Epithelial cell of esophagus (primary cell): ENCODE results near the gene SH2D4B.

ENCODE experiments used
- DNase-seq: peaks from one replicate; pipeline ENCODE4 v3.0.0; 2010; ENCODE audit warnings: low read depth
- H3K4me3 ChIP-seq: 2 replicates; pipeline ENCODE4 v1.5.1; 2011; ENCODE audit warnings: mild to moderate bottlenecking, low read length, control low read depth
- CTCF ChIP-seq: IDR thresholded peaks from 2 replicates; pipeline ENCODE4 v1.5.1; 2011; ENCODE audit warnings: low read depth, mild to moderate bottlenecking, low read length, control low read depth, inconsistent platforms; ENCODE audit not compliant: insufficient read depth; ENCODE audit errors: missing control alignments

SH2D4B gene

GRCh38 chr10:80670774-80671173, 133.1 kb downstream of the SH2D4B start:
- TF ChIP-seq CTCF: no peak
- H3K4me3 ChIP-seq: no peak overlapping the region
- no peak for DNase-seq

- no peak overlapping the region for H3K4me3 ChIP-seq
- no peak for DNase-seq
- TF ChIP-seq CTCF: no peak
Measured at GRCh38 chr10:80671847-80672246, 134.1 kb downstream of the SH2D4B start.

DNA sequence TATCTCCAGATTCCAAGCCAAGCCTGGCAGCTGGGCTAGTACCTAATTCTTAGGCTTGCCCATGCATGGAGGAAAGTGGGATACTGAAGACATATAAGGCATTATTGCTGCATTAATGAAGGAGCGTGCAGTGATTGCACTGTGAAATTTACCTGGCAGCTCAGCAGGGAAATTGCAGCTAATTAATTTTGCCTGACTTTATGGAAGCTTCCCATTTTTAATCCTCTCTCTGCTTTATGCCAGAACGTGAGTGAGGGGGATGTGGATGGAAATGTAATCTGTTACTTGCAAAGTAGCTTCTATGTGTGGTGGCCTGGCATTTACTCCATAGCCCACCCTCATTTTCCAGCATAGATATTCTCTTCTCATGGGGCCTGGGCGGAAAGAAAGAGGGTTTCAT, 134.9 kb downstream of the SH2D4B start:
- TF ChIP-seq CTCF: no peak
- no peak for DNase-seq

DNA sequence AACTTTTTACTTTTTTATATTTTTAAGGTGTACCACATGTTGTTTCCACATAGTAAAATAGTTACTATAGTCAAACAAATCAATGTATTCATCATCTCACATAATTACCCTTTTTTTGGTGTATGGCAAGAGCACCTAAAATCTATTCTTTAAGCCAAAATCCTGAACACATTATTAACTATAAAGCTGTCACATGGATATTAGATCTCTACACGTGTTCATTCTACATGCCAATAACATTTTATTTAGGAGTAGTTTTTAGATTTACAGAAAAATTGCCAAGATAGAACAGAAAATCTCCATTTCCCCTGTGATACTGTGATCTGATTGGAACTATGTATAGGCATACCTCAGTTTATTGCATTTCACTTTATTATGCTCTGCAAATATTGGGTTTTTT, 137.1 kb downstream of the SH2D4B start:
- no peak for DNase-seq
- TF ChIP-seq CTCF: no peak
- H3K4me3 ChIP-seq: no peak overlapping the region

More for the DNA sequence above, 134.9 kb downstream of the SH2D4B start:
- H3K4me3 ChIP-seq: no peak overlapping the region

DNA sequence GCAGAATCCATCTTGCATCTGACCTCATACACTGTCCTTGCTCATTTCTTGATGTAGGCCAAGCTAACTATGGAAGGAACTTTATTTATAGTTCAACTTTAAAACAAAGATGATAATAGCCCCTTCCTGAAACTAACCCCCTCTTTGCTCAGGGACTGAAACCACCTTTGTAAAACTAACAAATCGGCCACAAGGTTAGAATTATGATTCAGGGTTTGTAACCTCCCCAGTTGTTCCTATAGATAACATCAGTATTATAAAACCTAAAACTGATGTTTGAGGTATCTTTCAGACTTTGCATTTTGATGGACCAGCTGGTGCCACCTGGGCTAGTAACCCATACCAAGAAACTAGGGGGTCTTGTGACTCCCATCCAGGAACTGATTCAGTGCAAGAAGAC, 143.4 kb downstream of the SH2D4B start:
- H3K4me3 ChIP-seq: no peak overlapping the region
- DNase-seq: no peak
- no peak for TF ChIP-seq CTCF

DNA sequence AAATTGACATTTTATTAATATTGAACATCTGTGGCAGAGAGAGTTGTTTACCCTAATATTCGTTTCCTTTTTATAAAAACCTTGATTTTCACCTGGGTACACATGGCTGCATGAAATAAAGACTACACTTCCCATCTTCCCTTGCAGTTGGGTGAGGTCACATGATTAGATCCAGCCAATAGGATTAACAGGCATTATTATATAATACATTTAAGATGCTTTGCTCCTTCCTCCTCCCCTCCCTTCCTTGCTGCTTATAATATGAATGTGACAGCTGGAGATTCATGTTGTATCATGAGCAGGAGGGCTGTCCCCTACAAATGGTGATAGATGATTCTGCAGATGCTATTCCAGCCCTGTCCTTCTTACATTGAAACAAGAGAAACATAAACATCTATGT, 146.6 kb downstream of the SH2D4B start:
- no peak for TF ChIP-seq CTCF
- DNase-seq: peak; percentile 52

GRCh38 chr10:80685355-80685754, 147.7 kb downstream of the SH2D4B start:
- TF ChIP-seq CTCF: no peak
- no peak overlapping the region for H3K4me3 ChIP-seq
- no peak for DNase-seq

More for the DNA sequence above, 146.6 kb downstream of the SH2D4B start:
- H3K4me3 ChIP-seq: no peak overlapping the region
